GM19023 (cell line): ENCODE measurements around the gene NANOS1.

Source experiments
- ATAC-seq: cut with Tn5 transposase; IDR thresholded peaks from one replicate; pipeline ENCODE4 v1.9.1; 2021; ENCODE audit warnings: mild to moderate bottlenecking, moderate library complexity; ENCODE audit not compliant: unreplicated experiment

The NANOS1 gene

DNA sequence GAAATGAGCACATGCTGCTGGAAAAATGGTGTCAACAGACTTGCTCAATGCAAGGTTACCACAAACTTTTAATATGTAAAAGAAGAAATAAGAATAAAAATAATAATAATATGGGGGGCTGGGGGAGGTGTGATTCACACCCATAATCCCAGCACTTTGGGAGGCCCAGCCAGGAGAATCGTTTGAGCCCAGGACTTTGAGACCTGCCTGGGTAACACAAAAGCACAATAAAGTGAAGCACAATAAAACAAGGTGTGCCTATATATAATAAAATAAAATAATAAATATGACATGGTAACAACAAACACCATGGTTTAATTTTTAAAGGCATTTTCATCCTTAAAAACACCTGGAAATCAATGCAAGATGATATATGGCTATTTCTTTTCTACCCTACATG is 26.0 kb downstream of the NANOS1 start:
- ATAC-seq, result no peak

DNA sequence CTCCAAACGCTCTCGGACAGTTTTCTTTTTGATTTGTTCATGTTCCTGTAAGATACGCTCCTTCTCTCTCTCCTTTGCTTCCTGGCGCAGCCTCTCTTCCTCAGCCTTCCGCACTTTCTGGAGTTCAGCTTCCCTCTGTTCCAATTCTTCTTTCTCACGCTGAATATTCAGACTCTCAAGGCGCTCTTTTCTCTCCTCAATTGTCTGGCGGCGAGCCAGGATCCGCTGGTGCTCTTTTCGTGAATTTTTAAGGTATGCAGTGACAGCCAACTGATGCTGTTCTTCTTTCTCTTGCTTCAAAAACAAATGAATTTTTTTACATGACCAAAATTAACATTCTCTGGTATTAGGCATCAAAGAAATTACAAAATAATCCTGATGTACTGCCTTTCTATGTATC is 28.5 kb downstream of the NANOS1 start:
- no peak for ATAC-seq

DNA sequence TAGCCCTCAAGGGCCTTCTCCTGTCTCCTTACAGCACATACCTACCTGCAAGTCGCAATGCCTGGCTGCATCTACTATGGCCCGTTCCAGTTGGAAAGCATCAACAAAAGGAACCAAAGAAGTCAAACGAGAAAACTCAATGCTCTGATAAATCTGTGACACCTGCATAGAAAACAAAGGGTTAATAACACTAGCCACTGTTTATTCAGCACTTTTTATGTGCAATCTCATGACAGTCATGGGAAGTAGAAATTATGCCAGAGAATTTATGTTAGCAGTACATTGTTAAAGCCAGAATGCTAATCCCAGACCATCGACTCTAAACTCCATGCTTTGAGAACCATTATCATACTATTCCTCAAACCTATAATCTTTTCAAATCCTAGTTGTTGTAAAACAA is 30.0 kb downstream of the NANOS1 start:
- no peak for ATAC-seq

DNA sequence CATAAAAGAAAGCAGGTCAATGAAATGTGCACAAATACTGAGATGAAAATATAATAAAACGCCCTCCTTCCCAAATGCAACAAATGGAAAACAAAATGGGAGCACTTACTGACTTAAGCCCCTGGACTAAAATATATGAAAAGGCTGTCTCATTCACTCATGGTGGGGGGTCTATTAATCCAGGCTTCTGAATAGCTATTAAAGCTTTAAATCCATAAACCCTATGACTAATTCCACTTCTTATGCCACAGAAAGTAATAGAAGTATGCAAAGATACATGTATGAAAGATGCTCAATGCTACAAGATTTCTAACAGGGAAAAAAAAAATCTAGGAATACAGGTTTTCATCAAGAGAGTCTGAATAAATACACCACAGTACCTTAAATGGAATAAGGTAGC is 30.6 kb downstream of the NANOS1 start:
- no peak for ATAC-seq

DNA sequence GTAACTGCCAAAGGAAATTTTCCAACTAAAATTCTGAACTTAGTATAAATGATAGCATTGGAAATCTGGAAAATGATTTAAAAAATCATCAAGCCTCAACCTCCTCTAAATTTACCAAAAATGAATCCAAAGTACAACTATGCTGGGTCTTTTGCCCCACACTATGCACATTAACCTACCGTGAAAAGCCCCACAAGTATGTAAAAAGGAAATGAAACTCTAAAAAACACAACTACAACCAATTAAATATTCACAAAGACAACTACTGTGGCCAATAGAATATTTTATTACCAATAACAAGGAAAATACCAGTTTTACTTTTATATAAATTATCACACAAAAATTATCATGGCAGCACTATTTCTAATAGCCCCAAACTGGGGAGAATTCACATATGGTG is 31.8 kb downstream of the NANOS1 start:
- ATAC-seq, result no peak

DNA sequence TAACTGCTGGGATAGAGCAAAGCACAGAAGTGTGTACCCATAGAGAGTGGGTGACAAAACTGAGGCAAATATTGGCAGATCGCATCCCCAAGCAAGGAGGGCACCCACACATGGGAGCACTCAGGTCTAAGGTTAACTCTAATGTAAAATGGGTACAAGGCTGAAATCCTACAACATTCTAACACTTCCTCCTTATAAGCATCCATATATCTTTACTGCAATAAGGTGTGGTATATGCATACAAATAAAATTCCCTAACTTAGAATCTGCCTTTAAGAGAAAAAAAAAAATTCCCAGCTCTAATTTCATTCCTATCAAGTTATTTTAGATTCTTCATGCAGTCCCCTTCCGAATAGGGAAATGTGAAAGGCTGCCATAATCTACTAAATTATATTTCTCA is 32.4 kb downstream of the NANOS1 start:
- ATAC-seq, result no peak

DNA sequence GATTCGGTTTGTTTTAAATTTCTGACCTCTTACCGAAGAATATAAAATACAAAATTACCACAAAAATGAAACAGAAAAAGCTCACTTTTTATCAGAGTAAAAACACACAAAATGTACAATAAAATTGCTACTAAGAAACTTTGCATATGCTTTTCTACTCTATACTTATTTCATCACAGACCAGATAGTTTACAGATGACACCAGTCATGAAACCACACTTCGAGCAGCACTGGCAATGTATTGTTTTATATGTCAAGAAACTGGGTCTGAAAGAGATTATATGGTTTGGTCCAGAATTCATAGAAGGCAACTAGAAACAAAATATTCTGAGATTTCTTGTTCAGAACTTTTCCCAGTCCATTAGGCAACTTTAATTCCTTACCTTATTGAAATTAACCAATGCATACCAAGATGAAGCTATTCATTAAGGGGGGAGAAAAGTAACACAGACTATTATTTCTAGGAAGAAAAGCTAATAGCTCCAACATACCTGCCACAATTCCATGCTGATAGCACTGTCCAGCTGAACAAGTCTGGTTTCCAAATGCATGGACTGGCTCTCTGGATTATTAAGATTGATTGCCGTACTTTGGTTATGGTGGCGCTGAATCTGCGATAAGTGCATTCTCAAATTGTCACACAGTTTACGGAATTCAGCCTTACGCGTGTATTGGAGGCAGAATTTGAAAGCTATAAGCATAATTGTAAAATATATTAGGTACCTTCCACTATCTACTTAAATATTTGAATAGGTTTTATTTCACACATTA is 41.1 kb downstream of the NANOS1 start:
- ATAC-seq, result no peak

DNA sequence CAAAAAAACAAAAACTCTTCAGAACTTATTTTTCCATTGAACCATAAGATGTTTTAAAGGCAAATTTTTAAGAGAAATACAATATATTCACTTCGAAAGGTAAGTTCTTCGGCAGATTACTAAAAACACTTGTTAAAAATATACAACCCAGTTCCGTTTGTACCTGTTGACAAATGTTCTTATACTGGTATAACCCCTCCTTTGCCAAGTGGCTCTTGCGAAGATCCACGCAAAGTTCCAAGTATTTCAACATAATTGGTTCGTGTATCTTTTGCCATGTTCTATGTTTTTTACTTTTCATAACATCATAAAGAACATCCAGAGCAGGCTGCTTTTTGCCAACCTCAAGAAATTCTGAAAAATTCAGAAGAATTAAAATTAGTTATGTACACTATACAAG is 44.1 kb downstream of the NANOS1 start:
- ATAC-seq, result no peak

DNA sequence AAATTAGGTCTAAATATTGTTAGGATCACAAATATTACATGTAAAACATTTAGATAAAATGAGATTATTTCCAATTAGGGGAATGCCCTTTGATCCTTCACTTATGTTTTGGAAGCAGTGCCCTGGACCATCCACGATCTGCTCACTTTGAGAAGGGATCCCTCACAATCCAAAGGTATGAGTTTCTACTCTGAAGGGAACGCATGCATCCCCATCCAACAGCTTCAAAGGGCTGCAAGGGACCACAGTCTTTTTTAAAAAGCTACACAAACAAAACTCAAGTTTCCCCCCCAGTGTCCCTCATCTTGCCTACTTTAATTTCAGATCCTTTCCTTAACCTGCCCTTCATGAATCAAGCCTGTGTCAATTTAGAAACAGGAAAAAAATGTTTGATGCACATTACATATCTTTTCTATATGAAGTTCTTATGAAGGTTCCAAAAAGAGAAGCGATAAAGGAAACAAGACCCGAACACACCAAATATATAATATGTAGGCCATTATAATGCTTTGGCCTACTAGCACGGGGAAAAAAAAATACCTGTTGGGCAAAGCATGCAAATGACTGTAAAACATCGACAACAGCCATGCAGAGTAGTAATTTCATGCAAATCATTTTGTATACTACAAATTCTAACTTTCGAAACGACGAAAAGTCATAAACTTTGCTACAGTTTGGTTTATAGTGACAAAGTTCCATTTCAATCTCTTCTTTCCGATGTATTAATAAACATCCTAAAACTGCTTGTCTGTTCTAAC is 49.1 kb downstream of the NANOS1 start:
- ATAC-seq, result no peak

DNA sequence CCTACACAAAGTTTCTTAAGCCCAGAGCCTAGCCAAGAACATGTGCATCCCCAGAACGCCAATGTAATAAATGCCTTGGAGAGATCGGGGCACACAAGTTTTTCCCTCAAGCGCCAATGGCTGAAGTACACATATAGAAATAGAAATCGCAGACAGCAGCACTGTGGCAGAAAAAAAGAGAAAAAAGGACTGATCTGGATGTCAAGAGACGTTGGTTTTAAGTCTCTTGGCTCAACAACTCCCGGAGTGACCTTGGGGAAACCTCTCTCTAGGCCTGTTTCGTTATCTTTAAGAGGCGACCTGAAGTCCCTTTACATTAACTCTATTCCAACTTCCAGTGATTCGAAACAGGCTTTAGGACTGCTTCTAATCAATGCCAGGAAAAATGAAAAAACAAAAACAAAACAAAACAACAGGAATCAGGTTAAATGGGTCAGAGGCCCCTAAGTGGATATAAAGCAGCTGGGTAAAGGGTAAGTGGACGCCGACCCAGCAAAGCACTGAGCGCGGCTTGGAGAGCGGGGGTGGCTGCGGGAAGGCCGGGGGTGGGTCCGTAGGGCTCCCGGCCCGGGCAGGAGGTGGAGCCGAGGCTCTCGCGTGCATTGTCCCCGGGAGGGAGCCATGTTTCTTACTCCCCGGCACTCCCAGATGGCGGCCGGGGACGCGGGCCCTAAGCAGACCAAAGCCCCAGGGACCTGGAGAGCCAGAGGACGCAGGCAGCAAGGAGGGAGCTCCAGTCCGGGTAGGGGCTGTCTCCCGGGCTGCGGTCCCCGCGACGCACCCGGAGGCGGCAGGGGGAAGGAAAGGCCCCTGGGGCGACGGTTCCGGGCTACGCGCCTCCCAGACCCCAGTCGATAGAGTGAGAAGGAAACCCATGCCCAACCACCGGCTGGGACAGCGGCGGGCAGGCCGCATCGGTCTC is 50.3 kb downstream of the NANOS1 start:
- ATAC-seq, result peak; percentile 68

DNA sequence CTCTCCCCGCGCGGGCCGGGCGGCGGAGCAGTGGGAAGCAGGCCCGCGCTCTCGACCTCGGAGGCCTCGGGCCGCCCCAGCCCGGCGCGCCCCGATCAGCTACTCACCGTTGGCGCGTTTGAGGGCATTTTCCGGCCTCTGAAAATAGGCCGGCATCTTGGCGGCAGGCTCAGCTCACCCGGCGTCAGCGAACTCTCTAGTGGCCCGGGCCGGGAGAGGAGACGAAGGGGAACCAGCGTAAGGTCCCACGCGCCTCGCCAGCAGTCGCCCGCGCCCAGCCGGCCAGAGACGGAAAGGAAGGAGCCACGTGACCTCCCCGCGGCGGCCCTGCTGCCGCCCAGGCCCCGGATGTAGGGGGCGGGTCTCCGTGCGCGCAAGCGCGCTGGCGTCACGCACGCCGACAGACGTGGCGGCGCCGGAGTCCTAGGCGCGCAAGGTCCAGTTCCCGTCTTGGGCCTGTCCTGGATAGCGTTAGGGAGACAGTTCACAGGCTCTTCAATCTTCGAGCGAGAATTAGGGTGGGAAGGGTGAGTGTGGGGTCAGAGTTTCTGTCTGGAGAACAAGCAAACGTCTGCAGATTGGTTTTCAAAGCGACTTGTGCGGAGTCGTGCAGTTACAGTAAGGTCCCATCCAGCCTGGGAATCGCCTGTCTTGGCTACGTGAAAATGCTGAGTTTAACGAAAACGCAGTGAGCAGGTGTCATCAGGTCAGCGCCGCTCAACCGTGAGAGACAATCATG is 51.2 kb downstream of the NANOS1 start, which contains the start of gene EIF3A:
TSS of gene EIF3A (minus strand) at position 297 of the 739 bp plus-strand sequence. CDS start at position 156, 141 bp downstream.
- peak; percentile 81 for ATAC-seq
